ENCODE results near the gene SWAP70.

- TF ChIP-seq CTCF (IDR thresholded peaks at IDR 0.05), result no peak
- TF ChIP-seq POLR2A (IDR thresholded peaks at IDR 0.05), result no peak
These were observed 18.0 kb upstream of the SWAP70 start for GRCh38 chr11:9645881-9646280.
